SK-N-SH (cell line): ENCODE measurements around the gene ME2. TPM values are rescaled to one million over a fixed set of nuclear protein-coding genes. Genes with fewer than 3 reads are reported as not detected.

Experiments used
- CTCF ChIA-PET: fragments of 300-600, 350-600 bp; formaldehyde crosslinking; extraction: SDS; loops from one replicate; lab custom pipeline; 2021; lab: Yijun Ruan, JAX
- POLR2A ChIA-PET: fragments of 350-600 bp; sonication (Branson Sonifier 250); formaldehyde crosslinking; extraction: SDS; loops from one replicate; lab custom pipeline; 2020; ENCODE audit warnings: antibody characterized with exemption, inconsistent platforms; lab: Yijun Ruan, JAX
- DNase-seq: peaks from one replicate; pipeline ENCODE4 v3.0.0; 2012
- H2AFZ ChIP-seq: fragments of 200-600 bp; sonication (generic); 2 replicates; pipeline ENCODE4 v1.8.1; 2016; ENCODE audit warnings: antibody characterized with exemption, mild to moderate bottlenecking, low read depth
- H3F3A ChIP-seq: fragments of 200-600 bp; sonication (generic); replicated peaks from 2 replicates; pipeline ENCODE3; 2016; ENCODE audit warnings: antibody characterized with exemption, mild to moderate bottlenecking; ENCODE audit not compliant: insufficient read depth
- H3K27ac ChIP-seq, 2 experiments: fragments of 200-500 bp in 1 of 2; fragments of 200-600 bp in 1 of 2; sonication (Bioruptor generic) in 1 of 2; sonication (generic), shearing (Covaris generic) in 1 of 2; 2 replicates each; pipeline versions ENCODE4 v1.5.1 to v1.6.1; 2014 to 2016; ENCODE audit warnings: low read depth in 2 of 2, inconsistent platforms in 1 of 2, low read length in 1 of 2, mild to moderate bottlenecking in 1 of 2, mixed read lengths in 1 of 2
- H3K27me3 ChIP-seq: fragments of 200-600 bp; sonication (generic), shearing (Covaris generic); 2 replicates; pipeline ENCODE4 v1.6.1; 2016; ENCODE audit warnings: mixed run types; ENCODE audit not compliant: insufficient read depth
- H3K36me3 ChIP-seq, 2 experiments: fragments of 200-500 bp in 1 of 2; fragments of 200-600 bp in 1 of 2; sonication (Bioruptor generic) in 1 of 2; sonication (generic) in 1 of 2; replicated peaks in 1 of 2; 2 replicates each; pipeline versions ENCODE3 to v1.5.1; 2014 to 2016; ENCODE audit warnings: low read length in 1 of 2, mild to moderate bottlenecking in 1 of 2; ENCODE audit not compliant: insufficient read depth in 2 of 2, control insufficient read depth in 1 of 2
- H3K4me1 ChIP-seq, 2 experiments: fragments of 200-500 bp in 1 of 2; fragments of 200-600 bp in 1 of 2; sonication (Bioruptor generic) in 1 of 2; sonication (generic), shearing (Covaris generic) in 1 of 2; 2 replicates each; pipeline versions ENCODE4 v1.5.1 to v1.6.1; 2014 to 2016; ENCODE audit warnings: low read depth in 1 of 2, low read length in 1 of 2, mixed run types in 1 of 2; ENCODE audit not compliant: insufficient read depth in 2 of 2, control insufficient read depth in 1 of 2
- H3K4me2 ChIP-seq: fragments of 200-600 bp; sonication (generic), shearing (Covaris generic); 2 replicates; pipeline ENCODE4 v1.6.1; 2017; ENCODE audit warnings: mixed run types
- H3K4me3 ChIP-seq, 2 experiments: fragments of 200-500 bp in 1 of 2; fragments of 200-600 bp in 1 of 2; sonication (Bioruptor generic) in 1 of 2; sonication (generic), shearing (Covaris generic) in 1 of 2; 2 replicates each; pipeline versions ENCODE4 v1.5.1 to v1.8.1; 2014 to 2016; ENCODE audit warnings: low read depth in 2 of 2, inconsistent platforms in 1 of 2, low read length in 1 of 2, mild to moderate bottlenecking in 1 of 2, mixed read lengths in 1 of 2, moderate library complexity in 1 of 2
- H3K79me2 ChIP-seq: fragments of 200-600 bp; sonication (generic); 2 replicates; pipeline ENCODE4 v1.8.1; 2017; ENCODE audit warnings: mild to moderate bottlenecking; ENCODE audit not compliant: insufficient read depth
- H3K9ac ChIP-seq: fragments of 200-600 bp; sonication (generic); 2 replicates; pipeline ENCODE4 v1.6.1; 2017; ENCODE audit warnings: mixed run types
- H3K9me2 ChIP-seq: fragments of 200-600 bp; sonication (generic); 2 replicates; pipeline ENCODE4 v1.6.1; 2017; ENCODE audit warnings: mixed run types
- H3K9me3 ChIP-seq: fragments of 200-600 bp; sonication (generic); 2 replicates; pipeline ENCODE4 v1.6.1; 2017; ENCODE audit warnings: mixed run types, mild to moderate bottlenecking, moderate library complexity
- H4K20me1 ChIP-seq: fragments of 200-600 bp; sonication (generic); 2 replicates; pipeline ENCODE4 v1.6.1; 2017; ENCODE audit warnings: mild to moderate bottlenecking, mixed run types; ENCODE audit not compliant: insufficient read depth
- CTCF ChIP-seq: fragments of 200-600 bp; sonication (generic); IDR thresholded peaks from 2 replicates; pipeline ENCODE4 v1.6.1; 2017; ENCODE audit warnings: antibody characterized with exemption, mild to moderate bottlenecking, moderate library complexity
- EP300 ChIP-seq, 2 experiments: IDR thresholded peaks; 2 replicates each; pipeline versions ENCODE4 v1.4.0 to v1.6.1; 2012; ENCODE audit warnings: borderline replicate concordance in 1 of 2, low read depth in 1 of 2, low read length in 1 of 2
- FOSL2 ChIP-seq: IDR thresholded peaks from 2 replicates; pipeline ENCODE4 v1.4.0; 2012; ENCODE audit warnings: low read depth, mild to moderate bottlenecking, moderate library complexity, borderline replicate concordance
- GATA2 ChIP-seq: sonication (generic); formaldehyde crosslinking; IDR thresholded peaks from 2 replicates; pipeline ENCODE4 v1.5.0; 2020; ENCODE audit warnings: mild to moderate bottlenecking, missing genetic modification reagents
- MAX ChIP-seq: IDR thresholded peaks from 2 replicates; pipeline ENCODE4 v1.4.0; 2012; ENCODE audit warnings: low read depth
- MXI1 ChIP-seq: IDR thresholded peaks from 2 replicates; pipeline ENCODE4 v1.6.1; 2012; ENCODE audit warnings: mild to moderate bottlenecking, low read depth, low read length, improper control_type of control experiment
- POLR2AphosphoS5 ChIP-seq: IDR thresholded peaks from 2 replicates; pipeline ENCODE4 v1.6.1; 2012; ENCODE audit warnings: low read depth, low read length
- REST ChIP-seq: IDR thresholded peaks from 2 replicates; pipeline ENCODE4 v1.6.1; 2012; ENCODE audit warnings: mild to moderate bottlenecking, low read depth, low read length, moderate library complexity
- SIN3A ChIP-seq: IDR thresholded peaks from 2 replicates; pipeline ENCODE4 v1.6.1; 2012; ENCODE audit warnings: low read depth, mild to moderate bottlenecking, low read length, moderate library complexity, borderline replicate concordance
- ZBTB33 ChIP-seq: IDR thresholded peaks from 2 replicates; pipeline ENCODE4 v1.4.0; 2012; ENCODE audit warnings: low read depth, borderline replicate concordance
- WGBS: methylation state at CpG from one replicate; pipeline ENCODE4 v1.1.6; 2017; ENCODE audit warnings: low lambda C conversion rate; 5-methylcytosine and 5-hydroxymethylcytosine counted together
- polyA plus RNA-seq, 3 experiments: library from polyadenylated mRNA; depleted of rRNA; stranded (reverse); fragments of >200 nt; gene quantifications; 2 replicates each; pipeline ENCODE4 v1.2.3, GENCODE V29; 2012

The ME2 gene
- polyA plus RNA-seq, 1 of the 3 experiments (the other 2 are of a cell fraction), result 35.1 TPM

- WGBS, result 93% methylated on average over 2 of the region's 2 CpGs
- H3K4me1 ChIP-seq, result no peaks in the 10 kb centered on the region
- no peak for DNase-seq
- no peak overlapping the region for H3K4me3 ChIP-seq
- H2AFZ ChIP-seq, result no peak overlapping the region
- TF ChIP-seq SIN3A, result no peak
- no peak for TF ChIP-seq POLR2AphosphoS5
- TF ChIP-seq ZBTB33, result no peak
- no peak for TF ChIP-seq MAX
- TF ChIP-seq CTCF, result no peak
- TF ChIP-seq REST, result no peak
- no peak for TF ChIP-seq FOSL2
- no peak for TF ChIP-seq GATA2 (CRISPR knock-in tag)
- no peak for TF ChIP-seq EP300 (IDR thresholded peaks at IDR 0.05; ENCODE audit: borderline replicate concordance in 1 of 2, low read depth in 1 of 2, low read length in 1 of 2)
- TF ChIP-seq MXI1, result no peak
- TF ChIP-seq, all 33 proteins: peak for 0
- ChIA-PET CTCF (no interaction called here), POLR2A (no interaction called here)
- Histone ChIP-seq H3K36me3 (peaks cover 62% of the 10 kb centered on the region in 2 experiments), H3K27me3 (no peaks in the 10 kb centered on the region), H3K9me2 (no peaks in the 10 kb centered on the region), H3K27ac (no peak overlapping the region), H3K9ac (no peak overlapping the region), H3K9me3 (peaks cover 10% of the 10 kb centered on the region; the same call in 1 of the 2 replicates), H3K4me2 (no peak overlapping the region), H3K79me2 (no peaks in the 10 kb centered on the region), H4K20me1 (no peaks in the 10 kb centered on the region), H3F3A (no peaks in the 10 kb centered on the region)
Measured at GRCh38 chr18:50924372-50924771, 45.5 kb downstream of the ME2 start.
